HepG2 (cell line): ENCODE data around the gene NDUFAF5. TPM values are rescaled to one million over a fixed set of nuclear protein-coding genes. Genes with fewer than 3 reads are reported as not detected.

Experiments used
- ATAC-seq: fragments of 200-7000 bp; cut with Tn5 transposase; 3 replicates; pipeline ENCODE4 v1.9.1; 2020; ENCODE audit warnings: mild to moderate bottlenecking, moderate library complexity
- BruUV-seq: library from RNA; stranded (reverse); fragments of 400-500 nt; replicated peaks from 2 replicates; lab custom pipeline; 2021; lab: Mats Ljungman, UMichigan
- CTCF ChIA-PET: fragments of 300-600 bp; formaldehyde crosslinking; extraction: SDS; loops from one replicate; lab custom pipeline; 2021; ENCODE audit warnings: low total read pairs, inconsistent platforms, low intra/inter-chr PET ratio; lab: Yijun Ruan, JAX
- POLR2A ChIA-PET: fragments of 350-600 bp; sonication (Branson Sonifier 250); formaldehyde crosslinking; loops from one replicate; lab custom pipeline; 2020; ENCODE audit warnings: antibody characterized with exemption, inconsistent platforms; lab: Yijun Ruan, JAX
- DNase-seq: peaks from one replicate; pipeline ENCODE4 v3.0.0-alpha.2; 2015; ENCODE audit warnings: low spot score
- FAIRE-seq: peaks from 3 replicates; lab custom pipeline; 2011; peaks lifted over from hg19 to GRCh38; lab: Jason Lieb, UNC
- H2AFZ ChIP-seq: one replicate; pipeline ENCODE4 v1.6.1; 2011; ENCODE audit warnings: low read length, inconsistent platforms
- H3K27ac ChIP-seq: fragments of 300-600 bp; 3 replicates; pipeline ENCODE4 v1.8.0; 2011; ENCODE audit warnings: mixed run types, mild to moderate bottlenecking, mixed read lengths, low read length, inconsistent platforms; ENCODE audit not compliant: insufficient read depth; ENCODE audit errors: extremely low read length
- H3K27me3 ChIP-seq, 2 experiments: fragments of 200-600 bp in 1 of 2; 2 replicates in 1 of 2; 3 replicates in 1 of 2; pipeline versions ENCODE4 v1.6.0 to v1.8.0; 2011; ENCODE audit warnings: low read length in 2 of 2, mild to moderate bottlenecking in 2 of 2, moderate library complexity in 2 of 2, inconsistent platforms in 1 of 2; ENCODE audit not compliant: insufficient read depth in 2 of 2, control insufficient read depth in 1 of 2
- H3K36me3 ChIP-seq, 2 experiments: fragments of 200-600 bp in 1 of 2; replicated peaks in 1 of 2; 2 replicates in 1 of 2; 3 replicates in 1 of 2; pipeline versions ENCODE4 v1.5.1 to v1.8.0; 2011; ENCODE audit warnings: low read length in 2 of 2, inconsistent platforms in 1 of 2; ENCODE audit not compliant: insufficient read depth in 2 of 2, control insufficient read depth in 1 of 2
- H3K4me1 ChIP-seq: 2 replicates; pipeline ENCODE4 v1.5.1; 2012; ENCODE audit warnings: low read length, inconsistent platforms; ENCODE audit not compliant: insufficient read depth
- H3K4me2 ChIP-seq: 2 replicates; pipeline ENCODE4 v1.6.0; 2011; ENCODE audit warnings: low read depth, low read length, inconsistent platforms
- H3K4me3 ChIP-seq, 3 experiments: fragments of 200-600 bp in 1 of 3; sonication (generic), shearing (Covaris generic) in 1 of 3; replicated peaks in 1 of 3; 2 replicates each; pipeline ENCODE4 v1.5.1; 2011 to 2016; ENCODE audit warnings: low read length in 3 of 3, inconsistent platforms in 2 of 3, low read depth in 2 of 3, mild to moderate bottlenecking in 2 of 3, control low read depth in 1 of 3, mixed read lengths in 1 of 3; ENCODE audit not compliant: insufficient read depth in 1 of 3
- H3K79me2 ChIP-seq: one replicate; pipeline ENCODE4 v1.6.1; 2011; ENCODE audit warnings: low read length, inconsistent platforms; ENCODE audit not compliant: insufficient read depth
- H3K9ac ChIP-seq: 2 replicates; pipeline ENCODE4 v1.6.0; 2011; ENCODE audit warnings: mild to moderate bottlenecking, low read depth, low read length, inconsistent platforms; ENCODE audit not compliant: insufficient read depth
- H3K9me3 ChIP-seq: 2 replicates; pipeline ENCODE4 v1.5.1; 2012; ENCODE audit warnings: mild to moderate bottlenecking, low read length
- H4K20me1 ChIP-seq: 2 replicates; pipeline ENCODE4 v1.6.0; 2011; ENCODE audit warnings: inconsistent platforms, mild to moderate bottlenecking, low read length, moderate library complexity; ENCODE audit not compliant: insufficient read depth
- CREB1 ChIP-seq, 2 experiments: fragments of 450-650 bp in 1 of 2; IDR thresholded peaks; 2 replicates each; pipeline ENCODE4 v1.6.1; 2016 to 2017; ENCODE audit warnings: control low read depth in 1 of 2, mild to moderate bottlenecking in 1 of 2, missing compliant biosample characterization in 1 of 2, missing genetic modification characterization in 1 of 2
- CSRNP2 ChIP-seq: sonication (generic); formaldehyde crosslinking; conservative IDR thresholded peaks from 2 replicates; pipeline ENCODE4 v1.8.0; 2022; ENCODE audit warnings: low read depth, missing genetic modification reagents
- ETS1 ChIP-seq: sonication (generic); formaldehyde crosslinking; IDR thresholded peaks from 2 replicates; pipeline ENCODE4 v1.4.0; 2020; ENCODE audit warnings: missing genetic modification reagents
- HMGXB3 ChIP-seq: sonication (generic); formaldehyde crosslinking; IDR thresholded peaks from 2 replicates; pipeline ENCODE4 v1.4.0; 2020; ENCODE audit warnings: missing genetic modification reagents, borderline replicate concordance
- JDP2 ChIP-seq: sonication (generic); formaldehyde crosslinking; IDR thresholded peaks from 2 replicates; pipeline ENCODE4 v1.8.1; 2022; ENCODE audit warnings: missing genetic modification reagents, borderline replicate concordance
- NFE2L1 ChIP-seq: sonication (generic); formaldehyde crosslinking; IDR thresholded peaks from 2 replicates; pipeline ENCODE4 v1.4.0; 2020; ENCODE audit warnings: missing genetic modification reagents, mild to moderate bottlenecking, borderline replicate concordance
- TBL1XR1 ChIP-seq: fragments of 150-350 bp; IDR thresholded peaks from 2 replicates; pipeline ENCODE4 v1.6.1; 2014; ENCODE audit warnings: borderline replicate concordance, low read length; ENCODE audit not compliant: partially characterized antibody
- ZNF280D ChIP-seq: sonication (generic); formaldehyde crosslinking; IDR thresholded peaks from 2 replicates; pipeline ENCODE4 v1.5.1; 2020; ENCODE audit warnings: mild to moderate bottlenecking, missing genetic modification reagents
- ZNF317 ChIP-seq: sonication (generic); formaldehyde crosslinking; IDR thresholded peaks from 2 replicates; pipeline ENCODE4 v1.5.0; 2020; ENCODE audit warnings: mild to moderate bottlenecking, missing genetic modification reagents
- ZNF784 ChIP-seq: sonication (generic); formaldehyde crosslinking; IDR thresholded peaks from 2 replicates; pipeline ENCODE4 v1.5.1; 2020; ENCODE audit warnings: missing genetic modification reagents, mild to moderate bottlenecking, borderline replicate concordance
- WGBS: methylation state at CpG from one replicate; pipeline ENCODE4 v1.1.6; 2017; ENCODE audit warnings: low lambda C conversion rate; 5-methylcytosine and 5-hydroxymethylcytosine counted together
- in situ Hi-C: cut with HindIII; loops from 2 replicates; pipeline ENCODE4 v1.10.0; 2017; ENCODE audit warnings: low pct_unique_long_range_greater_than_20kb; ENCODE audit not compliant: extremely low pct_ligation_motif_present
- intact Hi-C: fragments of 100-400 bp; cut with micrococcal nuclease; formaldehyde crosslinking; loops from one replicate; pipeline ENCODE4 v1.10.0; 2022; ENCODE audit not compliant: unreplicated experiment
- polyA plus RNA-seq, 8 experiments: library from polyadenylated mRNA; depleted of rRNA in 3 of 8; stranded (reverse) in 7 of 8; unstranded in 1 of 8; fragments of >200 nt; fragmentation: Illumina TruSeq in 4 of 8; extraction: Trizol in 4 of 8; gene quantifications; 2 replicates each; pipeline versions ENCODE4 v1.2.1 to v1.2.3, GENCODE V29; 2011 to 2016; ENCODE audit warnings: low read depth in 4 of 8, missing spikeins in 1 of 8, mixed read lengths in 1 of 8; ENCODE audit not compliant: insufficient read depth in 1 of 8
- total RNA-seq, 5 experiments: library from RNA; depleted of rRNA; stranded (reverse); fragments of >200 nt; fragmentation: Illumina TruSeq; extraction: Trizol; gene quantifications; 2 replicates each; pipeline ENCODE4 v1.2.3, GENCODE V29; 2016; ENCODE audit warnings: low read depth in 1 of 5

Gene NDUFAF5
- total and polyA plus RNA-seq, 2 of the 13 experiments (the other 11 are each of a cell fraction or from before 2014, with no cell fraction given) = 23.1 to 66.7 TPM

- TF ChIP-seq ZNF784 (CRISPR knock-in tag) (no peak), HMGXB3 (CRISPR knock-in tag) (no peak), JDP2 (no peak), ETS1 (CRISPR knock-in tag) (no peak), TBL1XR1 (no peak)
- TF ChIP-seq, all 625 proteins: peak for 0
Observed at GRCh38 chr20:13852306-13852705, 67.5 kb downstream of the NDUFAF5 start (continued).

DNA sequence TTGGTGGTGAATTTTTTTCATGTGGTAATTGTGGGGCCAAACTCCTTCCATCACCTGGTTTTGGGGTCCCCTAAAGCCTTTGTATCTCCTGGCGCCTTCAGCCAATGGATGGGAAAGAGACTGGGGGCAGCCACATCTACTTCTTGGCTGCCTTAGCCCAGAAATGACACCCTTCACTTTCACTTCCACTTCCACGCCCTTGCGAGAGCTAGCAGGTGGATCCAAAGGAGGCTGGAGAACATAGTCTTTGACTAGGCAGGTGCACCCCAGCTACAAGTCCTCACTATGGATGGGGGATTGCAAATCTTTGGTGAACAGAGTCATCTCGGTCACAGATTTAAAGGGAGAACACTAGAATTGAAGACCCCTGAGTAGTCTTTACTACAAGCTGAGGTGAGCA, 70.8 kb downstream of the NDUFAF5 start:
- DNase-seq (no peak), FAIRE-seq (no peak), ATAC-seq (no peak)
- Histone ChIP-seq H2AFZ (no peak overlapping the region), H4K20me1 (no peaks in the 10 kb centered on the region), H3K4me2 (no peak overlapping the region), H3K4me3 (no peak overlapping the region), H3K9me3 (no peaks in the 10 kb centered on the region), H3K9ac (no peak overlapping the region), H3K27ac (no peak overlapping the region), H3K79me2 (no peaks in the 10 kb centered on the region), H3K4me1 (no peaks in the 10 kb centered on the region), H3K36me3 (no peaks in the 10 kb centered on the region), H3K27me3 (peaks cover 0 to 11% of the 10 kb centered on the region in 2 experiments; a peak in 2 of 5 replicates)
- CTCF ChIA-PET = no interaction called here
- in situ Hi-C loops (no loop called here), intact Hi-C loops (no loop called here)
- WGBS = 41% methylated on average over 4 of the region's 4 CpGs
- no TSS peak for BruUV-seq
- POLR2A ChIA-PET = no interaction called here
- no peak for TF ChIP-seq NFE2L1 (CRISPR knock-in tag)
- no peak for TF ChIP-seq CREB1 (IDR thresholded peaks at IDR 0.05)
- no peak for TF ChIP-seq CREB1 (CRISPR knock-in tag; IDR thresholded peaks at IDR 0.05)
- TF ChIP-seq ZNF280D (CRISPR knock-in tag) = no peak
- no peak for TF ChIP-seq CSRNP2
- TF ChIP-seq ZNF317 (CRISPR knock-in tag) = no peak
